GM12874 (cell line): Measurements from ENCODE around the gene SLK.

Source experiments
- CTCF ChIP-seq: IDR thresholded peaks from 2 replicates; pipeline ENCODE4 v1.5.1; 2011; ENCODE audit warnings: low read depth, mild to moderate bottlenecking, control low read depth, low read length, moderate library complexity; ENCODE audit not compliant: insufficient read depth

Gene SLK

DNA sequence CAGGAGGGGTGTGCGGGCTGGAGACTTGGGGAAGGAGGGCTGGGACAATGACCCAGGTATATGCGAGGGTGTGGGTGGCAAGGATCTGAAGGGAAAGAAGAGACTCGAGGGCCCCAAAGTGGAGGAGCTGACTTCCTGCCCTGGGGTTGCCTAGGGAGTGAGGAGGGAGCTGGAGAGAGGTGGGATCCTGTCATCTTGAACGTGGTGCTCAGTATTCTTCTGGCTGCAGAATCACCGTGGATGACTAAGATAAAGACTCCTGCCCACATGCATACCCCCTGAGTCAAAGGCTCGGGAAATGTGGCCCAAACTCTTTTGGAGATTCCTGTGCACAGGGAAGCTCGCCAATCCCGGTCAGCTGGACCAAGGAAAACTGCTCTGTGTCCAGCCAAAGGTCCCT lies 87.5 kb downstream of the SLK start:
- TF ChIP-seq CTCF = no peak

- no peak for TF ChIP-seq CTCF
Observed at GRCh38 chr10:104056619-104057273, 89.8 kb downstream of the SLK start.

DNA sequence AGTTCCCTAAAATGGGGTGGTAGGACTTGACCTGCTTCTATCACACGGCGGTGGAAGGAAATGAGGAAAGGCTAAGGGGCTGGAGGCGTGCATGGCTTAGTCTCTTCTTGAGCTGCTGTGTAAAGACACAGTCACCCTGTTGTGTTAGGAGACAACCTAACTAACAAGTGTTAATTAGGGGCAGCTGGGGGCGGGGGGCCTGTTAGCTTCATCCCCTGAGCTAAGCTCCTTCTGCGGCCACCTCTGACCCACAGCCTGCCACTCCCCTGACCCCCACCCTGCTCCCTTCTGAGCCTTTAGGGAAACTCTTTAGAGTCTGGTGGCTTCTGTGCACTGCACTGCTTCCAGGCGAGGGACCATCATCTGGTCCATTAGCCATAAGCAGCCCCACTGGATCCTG lies 90.8 kb downstream of the SLK start:
- no peak for TF ChIP-seq CTCF

DNA sequence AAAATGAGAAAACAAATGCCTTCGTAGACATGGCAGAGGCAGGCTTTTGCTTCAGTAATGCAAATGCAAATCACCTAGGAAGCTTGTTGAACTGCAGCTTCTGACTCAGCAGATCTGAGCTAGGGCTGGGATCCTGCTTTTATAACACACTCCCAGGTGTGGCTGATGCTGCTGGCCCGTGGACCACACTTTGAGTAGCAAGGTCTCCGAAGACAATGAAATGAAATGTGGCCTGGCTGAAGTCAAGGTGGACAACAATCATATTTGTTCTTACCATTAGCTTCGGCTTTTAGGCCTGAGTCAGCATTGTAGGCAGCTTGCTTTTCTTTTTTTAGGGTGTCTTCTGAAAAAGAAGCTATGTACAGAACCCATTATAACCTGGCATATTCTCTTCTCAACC lies 92.4 kb downstream of the SLK start:
- no peak for TF ChIP-seq CTCF

DNA sequence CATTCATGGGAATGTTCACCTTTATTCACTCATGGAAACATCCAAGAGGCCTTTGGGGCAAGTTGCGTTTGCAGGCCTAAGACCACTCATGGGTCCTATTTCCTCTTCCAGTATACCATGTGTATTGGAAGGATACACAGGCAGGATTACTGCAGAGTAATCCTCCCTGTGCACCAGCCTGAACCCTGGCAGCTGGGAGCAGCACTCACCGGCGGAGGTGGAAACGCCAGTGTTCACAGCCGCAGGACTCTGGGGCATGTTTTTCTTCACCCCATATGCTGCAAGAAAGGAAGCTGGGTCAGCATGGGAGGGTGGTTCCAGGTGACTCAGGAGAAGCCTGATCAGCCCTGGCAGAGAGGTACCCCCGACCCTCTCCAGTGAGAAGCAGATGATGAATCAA lies 94.3 kb downstream of the SLK start:
- no peak for TF ChIP-seq CTCF

DNA sequence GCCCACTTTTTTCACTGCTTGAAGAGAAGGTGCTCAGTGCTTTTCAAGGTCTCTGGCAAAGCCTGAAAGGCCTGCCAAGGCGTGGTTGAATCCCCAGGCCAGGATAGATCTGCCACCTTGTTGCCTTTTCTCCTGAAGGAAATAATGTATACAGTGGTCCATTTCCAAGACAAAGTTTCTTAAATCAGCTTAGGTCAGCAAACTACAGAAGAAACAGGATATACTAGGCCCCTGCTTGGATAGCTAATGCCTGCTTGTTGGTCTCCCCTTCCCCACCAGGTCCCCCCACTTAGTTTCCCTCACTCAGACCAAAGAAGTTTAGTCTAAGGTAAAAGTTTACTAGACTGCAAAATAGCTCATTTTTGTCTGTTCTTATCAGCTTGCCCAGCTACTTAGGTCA lies 98.8 kb downstream of the SLK start:
- no peak for TF ChIP-seq CTCF

DNA sequence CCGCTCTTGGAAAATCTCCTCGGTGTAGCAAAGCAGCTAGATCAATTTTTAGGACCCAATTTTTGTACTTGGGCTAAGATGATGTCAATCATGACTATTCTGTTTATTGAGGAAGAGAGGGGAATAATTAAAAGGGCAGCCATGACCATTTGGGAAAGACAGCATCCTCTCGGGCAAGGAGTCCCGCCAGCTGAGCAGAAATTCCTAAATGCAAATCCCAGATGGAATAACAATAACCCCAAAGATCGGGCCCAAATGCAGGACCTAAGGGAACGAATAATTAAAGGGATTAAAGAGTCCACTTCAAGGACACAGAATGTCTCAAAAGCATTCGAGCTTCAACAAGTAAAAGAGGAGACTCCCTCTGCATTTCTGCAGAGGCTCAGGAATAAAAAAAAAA lies 100.0 kb downstream of the SLK start:
- no peak for TF ChIP-seq CTCF

DNA sequence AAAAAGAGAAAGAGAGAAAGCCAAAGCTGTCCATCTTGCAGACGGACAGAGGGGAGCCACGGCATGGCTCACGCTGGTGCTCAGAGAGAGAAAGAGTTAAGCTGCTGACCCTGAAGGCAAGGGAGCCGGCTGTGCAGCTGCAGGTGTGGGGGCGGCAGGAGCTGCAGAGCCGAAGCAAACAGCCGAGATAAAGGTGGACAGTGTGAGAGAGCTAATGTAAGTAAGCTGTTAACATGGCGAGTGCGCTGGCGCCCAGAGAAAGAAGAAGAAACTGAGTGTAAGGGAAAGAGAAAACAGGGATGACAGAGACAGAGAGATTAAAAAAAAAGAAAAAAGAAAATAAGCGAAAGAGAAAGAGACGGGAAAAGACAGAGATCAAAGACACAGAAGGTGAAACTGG lies 100.6 kb downstream of the SLK start:
- no peak for TF ChIP-seq CTCF
